GM06990 (cell line): ENCODE results near the gene UBE2J1.

Experiments
- DNase-seq: peaks from one replicate; pipeline ENCODE4 v3.0.0-alpha.2; 2011; ENCODE audit not compliant: insufficient read length; ENCODE audit errors: extremely low read depth
- H3K27me3 ChIP-seq: replicated peaks from 2 replicates; pipeline ENCODE4 v1.6.0; 2011; ENCODE audit warnings: low read length; ENCODE audit not compliant: control insufficient read depth, insufficient read depth
- H3K36me3 ChIP-seq: 2 replicates; pipeline ENCODE4 v1.5.1; 2011; ENCODE audit warnings: low read length; ENCODE audit not compliant: control insufficient read depth, insufficient read depth
- H3K4me3 ChIP-seq: replicated peaks from 2 replicates; pipeline ENCODE4 v1.5.1; 2011; ENCODE audit warnings: low read depth, mild to moderate bottlenecking, control low read depth, low read length
- CTCF ChIP-seq: IDR thresholded peaks from 2 replicates; pipeline ENCODE4 v1.5.1; 2011; ENCODE audit warnings: low read length, control low read depth, mild to moderate bottlenecking, inconsistent platforms; ENCODE audit not compliant: insufficient read depth, poor library complexity, severe bottlenecking

Gene UBE2J1

GRCh38 chr6:89381031-89381430 is 28.5 kb upstream of the UBE2J1 start:
- Histone ChIP-seq H3K4me3 (no peak overlapping the region), H3K27me3 (no peaks in the 10 kb centered on the region), H3K36me3 (no peaks in the 10 kb centered on the region; the same call in 1 of the 2 replicates)
- TF ChIP-seq CTCF: no peak
- no peak for DNase-seq

- no peaks in the 10 kb centered on the region for H3K27me3 ChIP-seq
- TF ChIP-seq CTCF: no peak
- no peaks in the 10 kb centered on the region; the same call in 1 of the 2 replicates for H3K36me3 ChIP-seq
- no peak for DNase-seq
- H3K4me3 ChIP-seq: no peak overlapping the region
Observed at GRCh38 chr6:89379281-89379680, 26.8 kb upstream of the UBE2J1 start.

GRCh38 chr6:89378628-89379027 is 26.1 kb upstream of the UBE2J1 start:
- no peaks in the 10 kb centered on the region; the same call in 1 of the 2 replicates for H3K36me3 ChIP-seq
- no peak for DNase-seq
- H3K4me3 ChIP-seq: no peak overlapping the region
- H3K27me3 ChIP-seq: no peaks in the 10 kb centered on the region
- TF ChIP-seq CTCF: no peak

GRCh38 chr6:89375427-89376267 is 23.1 kb upstream of the UBE2J1 start:
- Histone ChIP-seq H3K27me3 (no peaks in the 10 kb centered on the region), H3K36me3 (no peaks in the 10 kb centered on the region; the same call in 1 of the 2 replicates), H3K4me3 (no peak overlapping the region)
- TF ChIP-seq CTCF: peak; percentile 77
- peak; percentile 74 for DNase-seq

GRCh38 chr6:89372506-89372901 is 20.0 kb upstream of the UBE2J1 start:
- H3K27me3 ChIP-seq: no peaks in the 10 kb centered on the region
- no peak for TF ChIP-seq CTCF
- DNase-seq: no peak
- H3K36me3 ChIP-seq: no peaks in the 10 kb centered on the region
- H3K4me3 ChIP-seq: no peak overlapping the region
